ENCODE measurements around the gene DELE1.

Gene DELE1

GRCh38 chr5:141876628-141877355 lies 46.9 kb upstream of the DELE1 start (continued):
- no peak for TF ChIP-seq ZBTB11 (tag by site-specific recombination; conservative IDR thresholded peaks at IDR 0.05; ENCODE audit: low read depth)
- TF ChIP-seq ZNF664 (tag by site-specific recombination; IDR thresholded peaks at IDR 0.05), result 0 out of 2 replicates have a peak, but pooled peaks have one; percentile 62
- no peak for TF ChIP-seq PRDM4 (tag by site-specific recombination; IDR thresholded peaks at IDR 0.05)
- no peak for TF ChIP-seq ZSCAN16 (tag by site-specific recombination; IDR thresholded peaks at IDR 0.05)
- no peak for TF ChIP-seq TCF7L2 (IDR thresholded peaks at IDR 0.05; ENCODE audit: borderline replicate concordance, low read depth, low read length)
- TF ChIP-seq ZNF843 (tag by site-specific recombination; IDR thresholded peaks at IDR 0.05), result peak; percentile 50; the same call in 1 of the 2 replicates
- peak; percentile 15; the same call in 1 of the 2 replicates for TF ChIP-seq KLF16 (tag by site-specific recombination; IDR thresholded peaks at IDR 0.05)
- peak; percentile 88 for TF ChIP-seq ZBTB17 (tag by site-specific recombination; IDR thresholded peaks at IDR 0.05)
- no peak for TF ChIP-seq ZNF558 (tag by site-specific recombination; IDR thresholded peaks at IDR 0.05)
- no peak for TF ChIP-seq PRDM1 (tag by site-specific recombination; IDR thresholded peaks at IDR 0.05)
- TF ChIP-seq ZNF350 (tag by site-specific recombination; IDR thresholded peaks at IDR 0.05), result no peak
- TF ChIP-seq ZNF423 (tag by site-specific recombination; IDR thresholded peaks at IDR 0.05), result peak; percentile 83
- no peak for TF ChIP-seq YY2 (tag by site-specific recombination; IDR thresholded peaks at IDR 0.05)
- TF ChIP-seq ZBTB1 (tag by site-specific recombination; IDR thresholded peaks at IDR 0.05), result no peak
- 0 out of 2 replicates have a peak, but pooled peaks have one; percentile 54 for TF ChIP-seq HIC1 (tag by site-specific recombination; IDR thresholded peaks at IDR 0.05)
- no peak for TF ChIP-seq ZSCAN23 (tag by site-specific recombination; IDR thresholded peaks at IDR 0.05)
- no peak for TF ChIP-seq ZNF600 (tag by site-specific recombination; IDR thresholded peaks at IDR 0.05)
- TF ChIP-seq CTCF (tag by site-specific recombination; IDR thresholded peaks at IDR 0.05), result no peak
- no peak for TF ChIP-seq ZNF398 (tag by site-specific recombination; IDR thresholded peaks at IDR 0.05)
- no peak for TF ChIP-seq ZNF174 (tag by site-specific recombination; IDR thresholded peaks at IDR 0.05)
- TF ChIP-seq MZF1 (tag by site-specific recombination; IDR thresholded peaks at IDR 0.05; ENCODE audit: borderline replicate concordance), result no peak
- TF ChIP-seq ZBTB7A (tag by site-specific recombination; IDR thresholded peaks at IDR 0.05; ENCODE audit: low read depth), result 0 out of 2 replicates have a peak, but pooled peaks have one; percentile 63
- peak; percentile 65 for TF ChIP-seq ZBTB20 (tag by site-specific recombination; IDR thresholded peaks at IDR 0.05)
- no peak for TF ChIP-seq ZNF623 (tag by site-specific recombination; IDR thresholded peaks at IDR 0.05)
- no peak for TF ChIP-seq PRDM6 (tag by site-specific recombination; IDR thresholded peaks at IDR 0.05)
- no peak for TF ChIP-seq ZNF169 (tag by site-specific recombination; IDR thresholded peaks at IDR 0.05)
- TF ChIP-seq SALL2 (tag by site-specific recombination; IDR thresholded peaks at IDR 0.05; ENCODE audit: borderline replicate concordance), result no peak

Measured in HEK293 (cell line).